Measurements from ENCODE around the gene USP6NL. TPM values are rescaled to one million over a fixed set of nuclear protein-coding genes. Genes with fewer than 3 reads are reported as not detected.
A peak's percentile ranks its signal among the peaks of the same experiment; 100 is the strongest.

USP6NL gene
- total RNA-seq, 1 experiment from 2014 or later: 15.2 TPM

DNA sequence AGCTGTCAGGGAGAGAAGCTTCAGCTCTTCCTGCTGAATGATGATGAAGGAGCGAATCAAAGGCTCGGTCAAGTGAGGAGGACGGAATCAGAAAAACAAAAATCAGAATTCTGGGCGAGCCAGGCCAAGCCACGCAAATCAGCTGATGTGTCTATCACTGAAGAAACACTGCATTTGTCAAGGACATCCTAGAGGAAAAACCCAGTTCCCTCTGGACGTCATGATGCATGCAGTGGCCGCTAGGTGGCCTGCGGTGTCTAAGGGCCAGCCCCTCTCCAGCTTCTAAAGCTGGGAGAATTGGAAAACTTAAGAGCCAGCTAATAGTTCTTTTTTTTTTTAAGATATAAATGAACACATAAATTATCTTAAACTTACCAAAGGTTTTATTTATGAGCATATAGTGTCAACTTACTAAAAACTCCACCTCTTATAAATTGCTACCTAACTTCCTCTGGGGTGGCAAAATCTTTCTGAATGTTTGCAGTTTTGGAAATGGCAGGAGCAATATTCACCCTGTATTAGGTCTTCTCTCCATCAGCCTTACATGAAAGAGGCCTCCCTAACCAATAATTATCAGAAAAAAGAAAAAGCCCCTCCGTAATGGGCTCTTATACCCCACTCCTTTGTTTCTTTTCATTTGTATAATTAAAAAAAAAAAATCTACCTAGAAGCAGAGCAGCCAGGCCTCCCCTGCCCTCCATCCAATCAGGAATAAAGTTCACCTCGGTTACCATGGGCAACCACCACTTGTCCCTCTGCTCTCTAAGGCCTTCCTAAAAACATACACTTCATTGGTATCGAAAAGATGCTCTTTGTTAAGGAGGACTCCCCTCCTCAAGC, 186.8 kb downstream of the USP6NL start:
- Histone ChIP-seq H3K4me3 (no peak overlapping the region), H3K27me3 (no peaks in the 10 kb centered on the region), H3K36me3 (no peaks in the 10 kb centered on the region), H3K4me1 (peaks cover 7% of the 10 kb centered on the region; the same call in 1 of the 2 replicates), H3K9me3 (replicated peaks) (no peaks in the 10 kb centered on the region), H3K27ac (peak overlapping the region; percentile 30)
- DNase-seq: peak; percentile 59 to 80

GRCh38 chr10:11416974-11417373, 194.5 kb downstream of the USP6NL start:
- Histone ChIP-seq H3K27me3 (no peaks in the 10 kb centered on the region), H3K4me3 (no peak overlapping the region), H3K36me3 (no peaks in the 10 kb centered on the region), H3K27ac (no peak overlapping the region), H3K4me1 (no peaks in the 10 kb centered on the region), H3K9me3 (replicated peaks) (0 out of 2 replicates have a peak, but pooled peaks cover 4% of the 10 kb centered on the region)
- DNase-seq: no peak

DNA sequence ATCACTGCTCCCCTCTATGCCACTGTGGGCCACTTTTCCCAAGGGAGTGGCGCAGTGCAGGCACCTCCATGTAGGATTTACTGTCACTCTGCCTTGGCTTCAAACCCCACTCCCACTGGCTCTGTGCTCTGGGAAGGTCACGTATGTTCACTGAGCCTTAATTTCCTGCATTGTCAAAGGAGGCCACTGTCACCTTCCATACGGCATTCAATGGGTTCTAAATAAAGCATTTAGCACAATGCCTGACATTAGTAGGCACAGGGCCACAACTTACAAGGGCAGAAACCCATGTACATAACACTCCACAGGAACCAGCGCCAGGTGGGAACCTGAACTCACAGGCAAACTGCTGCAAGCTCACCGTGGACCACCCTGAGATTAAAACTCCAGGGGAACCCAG, 196.4 kb downstream of the USP6NL start:
- Histone ChIP-seq H3K4me3 (no peak overlapping the region), H3K27ac (no peak overlapping the region), H3K4me1 (no peaks in the 10 kb centered on the region), H3K36me3 (no peaks in the 10 kb centered on the region), H3K9me3 (replicated peaks) (0 out of 2 replicates have a peak, but pooled peaks cover 4% of the 10 kb centered on the region), H3K27me3 (no peaks in the 10 kb centered on the region)
- DNase-seq: no peak

- no peak for DNase-seq
- H3K27me3 ChIP-seq: no peaks in the 10 kb centered on the region
- H3K36me3 ChIP-seq: no peaks in the 10 kb centered on the region
- 0 out of 2 replicates have a peak, but pooled peaks cover 4% of the 10 kb centered on the region for H3K9me3 ChIP-seq (replicated peaks)
- H3K4me3 ChIP-seq: no peak overlapping the region
- H3K4me1 ChIP-seq: no peaks in the 10 kb centered on the region
- no peak overlapping the region for H3K27ac ChIP-seq
These were observed 197.0 kb downstream of the USP6NL start for GRCh38 chr10:11414314-11415038.

- no peaks in the 10 kb centered on the region for H3K9me3 ChIP-seq (replicated peaks)
- H3K36me3 ChIP-seq: no peaks in the 10 kb centered on the region
- peak in 1 of 2 experiments; percentile 41 for DNase-seq
- no peak overlapping the region for H3K27ac ChIP-seq
- no peak overlapping the region for H3K4me3 ChIP-seq
- H3K27me3 ChIP-seq: no peaks in the 10 kb centered on the region
- H3K4me1 ChIP-seq: no peaks in the 10 kb centered on the region
These were observed 199.4 kb downstream of the USP6NL start for GRCh38 chr10:11411926-11412545.

- no peak overlapping the region for H3K27ac ChIP-seq
- DNase-seq: no peak
- peaks cover 4% of the 10 kb centered on the region for H3K4me1 ChIP-seq
- H3K36me3 ChIP-seq: no peaks in the 10 kb centered on the region
- no peaks in the 10 kb centered on the region for H3K27me3 ChIP-seq
- H3K9me3 ChIP-seq (replicated peaks): no peaks in the 10 kb centered on the region
- H3K4me3 ChIP-seq: no peak overlapping the region
These were observed 202.1 kb downstream of the USP6NL start for GRCh38 chr10:11409357-11409756.

DNA sequence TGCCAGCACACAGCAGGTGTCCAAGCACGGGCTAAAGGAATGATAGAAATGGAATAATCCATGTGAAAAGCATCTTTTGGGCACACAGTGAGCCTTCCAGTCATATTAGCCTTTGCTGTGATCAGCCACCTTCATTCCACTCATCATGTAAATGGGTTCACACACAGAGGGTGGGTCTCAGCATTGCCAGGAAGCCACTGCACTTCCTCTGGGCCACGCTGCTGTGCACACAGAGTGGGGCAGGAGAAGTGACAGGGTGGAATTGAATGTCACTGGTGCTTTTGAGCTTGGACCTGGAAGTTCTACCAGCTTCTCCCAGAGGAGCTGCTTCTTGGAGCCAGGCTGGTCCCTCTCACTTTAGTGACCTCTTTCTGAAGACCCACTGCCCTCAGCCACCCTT, 203.5 kb downstream of the USP6NL start:
- H3K4me3 ChIP-seq: no peak overlapping the region
- no peaks in the 10 kb centered on the region for H3K36me3 ChIP-seq
- no peak for DNase-seq
- peaks cover 4% of the 10 kb centered on the region for H3K4me1 ChIP-seq
- H3K9me3 ChIP-seq (replicated peaks): no peaks in the 10 kb centered on the region; the same call in 1 of the 2 replicates
- H3K27ac ChIP-seq: no peak overlapping the region
- no peaks in the 10 kb centered on the region for H3K27me3 ChIP-seq

- Histone ChIP-seq H3K4me1 (peaks cover 4% of the 10 kb centered on the region), H3K9me3 (replicated peaks) (no peaks in the 10 kb centered on the region; the same call in 1 of the 2 replicates)
These were observed 204.7 kb downstream of the USP6NL start for GRCh38 chr10:11406746-11407145.

GRCh38 chr10:11404901-11405300, 206.5 kb downstream of the USP6NL start:
- no peaks in the 10 kb centered on the region for H3K36me3 ChIP-seq
- DNase-seq: peak; percentile 70 to 81

More at GRCh38 chr10:11406746-11407145, 204.7 kb downstream of the USP6NL start:
- Histone ChIP-seq H3K27ac (no peak overlapping the region), H3K27me3 (no peaks in the 10 kb centered on the region), H3K4me3 (no peak overlapping the region), H3K36me3 (no peaks in the 10 kb centered on the region)
- no peak for DNase-seq

More at GRCh38 chr10:11404901-11405300, 206.5 kb downstream of the USP6NL start:
- Histone ChIP-seq H3K4me3 (no peak overlapping the region), H3K27ac (no peak overlapping the region; the same call in 1 of the 2 replicates), H3K9me3 (replicated peaks) (no peaks in the 10 kb centered on the region; the same call in 1 of the 2 replicates), H3K4me1 (peaks cover 4% of the 10 kb centered on the region), H3K27me3 (no peaks in the 10 kb centered on the region)

Other genes starting within 250 kb of the USP6NL start
- not detected in 2 replicates for gene ECHDC3, start 130.7 kb upstream of the USP6NL start, total RNA-seq (2014; rRNA removed; shearing (Covaris generic))
- gene PROSER2, start 211.7 kb upstream of the USP6NL start, total RNA-seq (2014; rRNA removed; shearing (Covaris generic)): 10.7 and 14.6 TPM in 2 replicates

Data from SJCRH30 (cell line).